H1 (cell line): Measurements from ENCODE around the gene AVPR2.

Experiments used
- CTCF ChIP-seq, 3 experiments: IDR thresholded peaks; 1 replicate in 2 of 3; 2 replicates in 1 of 3; pipeline versions ENCODE4 v1.5.1 to v1.6.1; 2011; ENCODE audit warnings: low read length in 3 of 3, mild to moderate bottlenecking in 3 of 3, inconsistent platforms in 2 of 3, low read depth in 1 of 3, moderate library complexity in 1 of 3; ENCODE audit not compliant: insufficient read depth in 1 of 3; ENCODE audit errors: control extremely low read depth in 1 of 3
- POU5F1 ChIP-seq: IDR thresholded peaks from 2 replicates; pipeline ENCODE4 v1.6.1; 2011; ENCODE audit warnings: low read depth, mild to moderate bottlenecking, low read length, moderate library complexity
- RFX5 ChIP-seq: IDR thresholded peaks from 2 replicates; pipeline ENCODE4 v1.6.1; 2011; ENCODE audit warnings: low read depth, low read length, improper control_type of control experiment, borderline replicate concordance
- SP4 ChIP-seq: IDR thresholded peaks from 2 replicates; pipeline ENCODE4 v1.6.1; 2012; ENCODE audit warnings: low read length, inconsistent platforms

DNA sequence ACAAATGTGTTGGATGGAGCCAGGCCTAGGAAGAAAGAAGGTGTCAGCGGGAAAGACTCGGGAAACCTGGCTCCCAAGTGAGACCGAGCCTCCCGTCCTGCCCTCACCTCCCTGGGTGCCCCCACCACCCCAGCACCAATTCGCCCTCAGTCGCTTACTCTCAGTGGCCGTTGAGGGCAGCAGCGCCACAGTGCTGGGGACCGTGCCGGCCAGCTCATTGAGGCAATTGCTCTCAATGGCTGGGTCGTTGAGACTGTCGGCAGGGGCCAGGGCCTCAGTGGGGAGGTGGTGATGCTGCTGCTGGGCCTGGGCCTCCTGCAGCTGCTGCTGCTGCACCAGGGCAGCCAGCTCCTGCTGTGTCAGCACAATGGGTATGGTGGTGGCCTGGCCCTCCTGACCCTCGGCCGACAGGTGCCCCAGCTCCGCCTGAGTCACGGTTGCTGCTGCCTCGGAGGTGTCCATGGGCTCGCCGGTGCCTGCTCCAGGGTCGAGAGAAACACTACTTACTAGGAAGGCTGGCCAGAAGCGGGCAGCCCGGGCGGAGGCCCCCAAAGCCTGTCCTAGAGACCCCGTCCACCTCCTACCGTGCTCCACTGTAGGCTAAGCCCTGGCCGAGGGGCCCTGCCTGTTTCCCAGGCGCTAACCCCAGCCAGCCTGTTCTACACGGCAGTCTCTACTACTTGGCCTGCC lies 47.4 kb downstream of the AVPR2 start:
- no peak for TF ChIP-seq POU5F1
- no peak for TF ChIP-seq RFX5
- TF ChIP-seq SP4: no peak
- TF ChIP-seq CTCF (IDR thresholded peaks at IDR 0.05; ENCODE audit: control extremely low read depth in 1 of 3, insufficient read depth in 1 of 3, low read depth in 1 of 3, low read length in 3 of 3): no peak
